Medulla oblongata (tissue), 1 donor: ENCODE data around the gene IL17C.

Source experiments
- DNase-seq: peaks from one replicate; pipeline ENCODE4 v3.0.0-alpha.2; 2015; ENCODE audit errors: extremely low spot score

Gene IL17C

DNA sequence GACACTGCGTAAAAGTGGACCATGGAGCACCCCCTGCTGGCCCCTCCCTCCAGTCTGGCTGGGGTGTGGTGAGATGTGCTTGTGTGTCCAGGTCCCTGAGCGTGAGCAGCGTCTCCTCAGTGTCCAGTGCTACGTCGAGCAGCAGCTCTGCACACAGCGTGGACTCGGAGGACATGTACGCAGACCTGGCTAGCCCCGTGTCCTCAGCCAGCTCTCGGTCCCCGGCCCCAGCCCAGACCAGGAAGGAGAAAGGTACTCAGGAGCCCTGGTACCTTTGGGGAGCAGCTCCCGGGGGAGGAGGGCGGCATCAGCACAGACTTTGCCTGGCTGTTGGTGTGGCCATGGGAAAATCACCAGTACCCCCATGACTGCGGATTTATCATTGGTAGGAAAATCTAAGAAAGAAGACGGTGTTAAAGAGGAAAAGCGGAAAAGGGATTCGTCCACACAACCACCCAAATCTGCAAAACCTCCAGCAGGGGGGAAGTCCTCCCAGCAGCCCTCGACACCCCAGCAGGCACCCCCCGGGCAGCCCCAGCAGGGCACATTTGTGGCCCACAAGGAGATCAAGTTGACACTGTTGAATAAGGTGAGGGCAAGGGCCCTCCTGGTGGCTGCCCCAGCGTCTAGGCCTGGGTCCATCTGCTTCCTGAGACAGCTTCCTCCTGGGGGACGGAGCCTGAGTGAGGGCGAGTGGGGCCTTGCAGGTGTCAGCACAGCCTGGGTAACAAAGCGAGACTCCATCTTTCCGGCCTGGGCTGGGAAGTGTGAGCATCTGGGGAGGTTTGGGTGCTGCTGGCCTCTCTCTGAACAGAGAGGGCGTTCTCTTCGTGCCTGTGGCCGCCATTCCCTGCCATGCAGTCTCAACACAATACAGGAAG, 10.6 kb upstream of the IL17C start:
- no peak for DNase-seq

DNA sequence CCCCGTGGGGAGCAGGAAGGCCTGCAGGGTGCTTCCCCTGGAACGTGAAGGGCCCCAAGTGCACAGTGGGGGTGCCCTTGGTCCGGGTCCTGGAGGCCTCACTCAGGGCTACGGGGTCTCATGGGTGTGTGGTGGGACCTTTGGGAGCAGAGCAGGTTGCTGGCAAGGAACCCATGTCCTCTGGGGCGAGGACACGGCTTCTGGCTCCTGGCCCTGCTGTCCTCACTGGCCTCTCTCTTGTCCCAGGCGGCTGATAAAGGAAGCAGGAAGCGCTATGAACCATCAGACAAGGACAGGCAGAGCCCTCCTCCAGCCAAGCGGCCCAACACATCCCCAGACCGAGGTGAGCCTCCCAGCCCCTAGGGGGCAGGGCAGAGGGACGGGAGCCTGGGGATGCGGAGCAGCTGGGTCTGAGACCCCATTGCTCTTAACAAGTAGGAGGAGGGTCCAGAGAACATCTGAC, 9.8 kb upstream of the IL17C start:
- DNase-seq, result no peak

DNA sequence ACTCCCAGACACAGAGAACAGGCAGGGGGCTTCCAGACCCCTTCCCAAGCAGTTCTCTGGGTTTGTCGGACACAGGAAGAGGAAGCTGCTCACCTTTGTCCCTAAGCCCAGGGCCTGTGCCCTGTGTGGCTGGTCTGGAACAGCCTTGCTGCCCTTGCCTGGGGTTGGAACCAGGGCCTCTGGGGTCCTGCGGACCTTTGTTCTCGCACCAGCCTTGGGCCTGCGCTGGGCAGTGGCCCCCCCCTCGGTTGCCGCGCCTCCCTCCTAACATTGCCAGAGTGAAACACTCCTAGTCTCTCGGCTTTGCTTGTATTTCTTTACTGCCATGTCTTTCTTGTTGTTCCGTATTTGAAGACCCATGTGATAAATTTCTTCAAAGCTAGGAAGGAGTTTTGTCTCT, 8.5 kb upstream of the IL17C start:
- no peak for DNase-seq

GRCh38 chr16:88630433-88630832, 7.9 kb upstream of the IL17C start:
- no peak for DNase-seq

DNA sequence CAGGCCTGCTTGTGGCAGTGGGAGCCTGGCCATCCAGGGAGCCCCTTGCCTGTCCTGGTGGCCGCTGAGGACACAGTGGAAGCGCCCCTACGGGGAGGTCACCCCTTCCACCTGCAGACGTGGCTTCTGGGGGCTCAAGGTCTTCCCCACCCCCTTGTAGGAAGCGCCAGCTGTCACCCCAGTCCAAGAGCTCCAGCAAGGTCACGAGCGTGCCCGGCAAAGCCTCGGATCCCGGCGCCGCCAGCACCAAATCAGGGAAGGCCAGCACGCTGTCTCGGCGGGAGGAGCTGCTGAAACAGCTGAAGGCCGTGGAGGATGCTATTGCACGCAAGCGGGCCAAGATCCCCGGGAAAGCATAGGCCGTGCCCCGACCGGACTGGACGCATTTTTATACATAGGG, 7.4 kb upstream of the IL17C start:
- DNase-seq, result no peak

- DNase-seq, result no peak
Observed at GRCh38 chr16:88631384-88631783, 7.0 kb upstream of the IL17C start.

- no peak for DNase-seq
Observed at GRCh38 chr16:88631920-88632586, 6.3 kb upstream of the IL17C start.

- DNase-seq, result no peak
Observed at GRCh38 chr16:88632587-88632930, 5.8 kb upstream of the IL17C start.

DNA sequence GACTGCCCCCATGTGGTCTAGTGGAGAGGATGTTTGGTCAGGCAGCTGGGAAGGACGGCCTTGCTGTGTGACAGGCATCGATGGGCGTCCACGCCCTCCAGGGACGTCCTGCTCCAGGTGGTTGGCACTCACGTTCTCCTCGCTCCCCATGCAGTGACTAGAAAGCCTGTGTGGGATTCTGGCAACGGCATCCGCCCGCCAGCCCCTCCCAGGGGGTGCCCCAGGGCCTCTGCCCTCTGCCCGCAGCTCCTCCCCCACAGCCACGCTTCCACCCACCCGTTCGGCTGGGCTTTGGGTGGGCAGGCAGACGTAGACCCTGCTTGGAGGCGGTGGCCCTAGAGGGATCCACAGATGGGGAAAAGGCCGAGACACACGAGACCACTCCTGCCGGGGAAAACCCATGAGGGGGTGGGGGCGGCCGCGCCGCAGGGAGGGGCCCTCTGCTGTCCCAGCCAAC, 4.7 kb upstream of the IL17C start:
- peak; percentile 30 for DNase-seq

DNA sequence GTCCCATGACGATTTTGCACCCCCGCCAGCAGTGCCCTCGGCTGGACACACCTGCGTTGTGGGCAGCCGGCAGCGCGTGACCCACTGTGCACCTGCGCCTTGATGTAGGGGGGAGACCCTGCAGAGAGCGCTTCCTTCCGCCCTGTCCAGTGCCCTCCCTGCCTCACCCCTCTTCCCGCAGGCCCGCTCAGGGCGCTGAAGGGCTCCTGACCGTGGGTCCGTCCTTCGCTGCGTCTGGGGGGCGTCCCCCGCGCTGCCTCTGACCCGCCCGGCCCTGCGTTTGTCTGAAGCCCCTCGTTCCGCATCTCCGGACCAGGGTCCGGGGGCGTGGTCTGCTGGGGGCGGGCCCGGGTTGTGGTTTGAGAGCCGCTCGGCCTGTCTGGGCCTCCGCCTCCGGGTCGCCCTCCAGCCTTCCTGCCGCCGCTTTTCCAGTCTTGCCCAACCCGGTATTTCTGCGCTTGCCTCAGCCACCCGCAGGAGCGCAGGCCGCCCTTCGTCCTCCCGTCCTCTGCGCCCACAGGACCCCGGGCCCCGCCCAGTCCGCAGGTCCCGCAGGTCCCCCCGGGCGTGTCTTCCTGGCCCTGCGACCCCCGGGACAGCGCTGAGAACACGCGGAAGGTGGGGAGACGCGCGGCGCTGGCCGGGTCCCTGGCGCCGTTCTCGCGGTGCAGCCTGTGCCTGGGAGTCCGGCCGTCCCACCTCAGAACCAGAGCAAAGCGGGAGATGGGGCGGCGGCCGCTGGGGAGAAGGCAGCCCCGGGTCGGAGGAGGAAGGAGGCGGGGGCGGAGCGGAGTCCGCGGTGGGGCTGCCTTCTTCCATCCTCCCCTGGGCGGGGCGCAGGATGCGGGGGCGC, 4.0 kb upstream of the IL17C start:
- no peak for DNase-seq

DNA sequence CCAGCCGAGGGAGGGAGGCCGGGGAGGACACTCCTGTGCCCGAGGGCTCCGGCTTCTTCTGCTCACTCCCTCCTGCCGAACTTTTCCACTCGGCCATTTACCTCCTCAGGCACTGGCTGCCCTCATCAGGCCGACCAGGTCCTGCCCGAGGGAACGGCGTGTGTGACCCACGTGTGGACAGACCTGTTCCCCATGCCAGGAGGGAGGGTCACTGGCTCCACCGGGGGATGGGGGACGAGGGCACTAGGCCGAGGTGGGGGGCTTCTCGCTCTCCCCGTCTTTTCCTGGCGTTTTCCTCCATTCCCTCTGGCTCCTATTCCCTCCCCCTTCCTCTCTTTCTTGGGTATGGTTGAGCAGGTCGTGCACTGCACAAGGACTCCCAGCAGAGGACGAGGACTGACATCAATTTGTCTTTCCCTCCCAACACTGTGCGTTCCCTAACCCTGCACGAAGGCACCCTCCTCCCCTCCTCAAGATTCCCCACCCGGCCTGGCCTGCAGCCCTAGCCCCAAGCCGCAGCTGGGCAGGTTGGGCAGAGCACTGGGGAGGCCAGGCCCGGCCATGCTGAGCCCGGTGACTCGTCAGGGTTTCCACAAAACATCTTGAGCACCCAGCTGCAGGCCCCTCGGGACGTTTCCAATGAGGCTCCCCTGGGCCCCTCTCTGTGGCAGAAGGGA, 3.2 kb upstream of the IL17C start:
- DNase-seq, result no peak

GRCh38 chr16:88635671-88636319, 2.6 kb upstream of the IL17C start:
- DNase-seq, result no peak

GRCh38 chr16:88636488-88637265, 1.7 kb upstream of the IL17C start:
- DNase-seq, result no peak

DNA sequence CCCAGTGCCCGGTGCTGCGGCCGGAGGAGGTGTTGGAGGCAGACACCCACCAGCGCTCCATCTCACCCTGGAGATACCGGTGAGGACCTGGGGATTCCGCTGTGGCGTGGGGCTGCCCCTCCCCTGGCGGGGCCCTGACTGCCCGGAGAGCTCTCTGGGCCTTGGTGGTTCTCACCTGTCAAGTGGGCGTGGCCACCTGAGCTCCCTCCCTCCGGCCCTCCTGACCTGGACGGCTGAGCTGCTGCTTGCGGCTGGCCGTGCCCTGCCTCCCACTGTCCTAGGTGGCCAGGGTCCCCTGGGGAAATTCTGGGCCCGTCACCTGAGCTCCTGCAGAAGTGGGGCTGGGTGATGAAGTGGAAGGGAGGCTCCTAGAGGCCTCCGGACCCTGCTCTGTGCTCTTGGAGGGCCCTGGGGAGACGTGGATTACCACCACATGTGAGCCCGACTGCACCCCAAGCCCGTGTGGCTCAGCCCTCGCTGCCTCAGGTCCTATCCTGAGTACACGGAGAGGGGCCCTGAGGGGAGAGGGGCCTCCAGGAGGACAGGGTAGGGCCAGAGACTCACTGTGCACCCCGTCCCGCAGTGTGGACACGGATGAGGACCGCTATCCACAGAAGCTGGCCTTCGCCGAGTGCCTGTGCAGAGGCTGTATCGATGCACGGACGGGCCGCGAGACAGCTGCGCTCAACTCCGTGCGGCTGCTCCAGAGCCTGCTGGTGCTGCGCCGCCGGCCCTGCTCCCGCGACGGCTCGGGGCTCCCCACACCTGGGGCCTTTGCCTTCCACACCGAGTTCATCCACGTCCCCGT, 1.1 kb downstream of the IL17C start:
- no peak for DNase-seq

GRCh38 chr16:88640039-88640495, 1.7 kb downstream of the IL17C start:
- no peak for DNase-seq

GRCh38 chr16:88640498-88641247, 2.3 kb downstream of the IL17C start:
- DNase-seq, result no peak

- DNase-seq, result no peak
Observed at GRCh38 chr16:88642881-88643643, 4.7 kb downstream of the IL17C start.

DNA sequence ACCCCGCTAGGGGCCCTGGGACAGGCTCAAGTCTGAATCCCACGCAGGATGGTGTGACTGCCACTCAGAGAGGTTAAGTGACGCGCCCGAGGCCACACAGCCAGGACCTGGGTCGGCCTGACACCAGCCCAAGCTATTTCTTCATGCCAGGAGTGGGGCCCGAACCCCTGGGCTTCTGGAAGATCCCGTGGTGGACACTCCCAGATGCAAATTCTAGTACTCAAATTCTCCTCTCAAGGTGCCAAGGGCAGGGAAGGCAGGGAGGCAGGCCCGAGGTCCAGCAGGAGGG, 5.2 kb downstream of the IL17C start:
- no peak for DNase-seq
